Panc1 (cell line): Measurements from ENCODE around the gene CEP41. TPM values are rescaled to one million over a fixed set of nuclear protein-coding genes. Genes with fewer than 3 reads are reported as not detected.

Experiments
- ATAC-seq: fragments of 200-7000 bp; cut with Tn5 transposase; 2 replicates; pipeline ENCODE4 v1.9.1; 2020; ENCODE audit warnings: mild to moderate bottlenecking, moderate library complexity
- BruUV-seq: library from RNA; stranded (reverse); fragments of 400-500 nt; replicated peaks from 2 replicates; lab custom pipeline; 2021; lab: Mats Ljungman, UMichigan
- CTCF ChIA-PET: fragments of 300-600 bp; sonication (Branson Sonifier 250); formaldehyde crosslinking; loops from one replicate; lab custom pipeline; 2022; ENCODE audit warnings: antibody characterized with exemption; lab: Charles Lee
- POLR2A ChIA-PET: fragments of 300-600 bp; sonication (Branson Sonifier 250); formaldehyde crosslinking; loops from one replicate; lab custom pipeline; 2022; ENCODE audit warnings: antibody characterized with exemption; lab: Charles Lee
- DNase-seq: peaks from one replicate; pipeline ENCODE4 v3.0.0-alpha.2; 2010; ENCODE audit warnings: low read depth, low spot score
- H3K27ac ChIP-seq: 2 replicates; pipeline ENCODE4 v1.5.1; 2011; ENCODE audit warnings: mild to moderate bottlenecking, low read length, inconsistent platforms
- H3K27me3 ChIP-seq: fragments of 200-500 bp; sonication (Bioruptor generic); 2 replicates; pipeline ENCODE4 v1.6.0; 2014; ENCODE audit warnings: low read length, inconsistent platforms; ENCODE audit not compliant: control insufficient read depth, insufficient read depth
- H3K36me3 ChIP-seq: fragments of 200-500 bp; sonication (Bioruptor generic); 2 replicates; pipeline ENCODE4 v1.5.1; 2014; ENCODE audit warnings: inconsistent platforms, mild to moderate bottlenecking, low read length, moderate library complexity; ENCODE audit not compliant: control insufficient read depth, insufficient read depth
- H3K4me1 ChIP-seq: 2 replicates; pipeline ENCODE4 v1.5.1; 2011; ENCODE audit warnings: inconsistent platforms, mild to moderate bottlenecking, low read length, moderate library complexity; ENCODE audit not compliant: control insufficient read depth, insufficient read depth
- H3K4me3 ChIP-seq, 2 experiments: 2 replicates each; pipeline ENCODE4 v1.5.1; 2011 to 2012; ENCODE audit warnings: low read depth in 2 of 2, low read length in 2 of 2, mild to moderate bottlenecking in 2 of 2, inconsistent platforms in 1 of 2, moderate library complexity in 1 of 2
- H3K9me3 ChIP-seq: fragments of 200-500 bp; sonication (Bioruptor generic); 2 replicates; pipeline ENCODE4 v1.5.1; 2014; ENCODE audit warnings: low read depth, mild to moderate bottlenecking, inconsistent platforms, low read length, moderate library complexity; ENCODE audit not compliant: control insufficient read depth, insufficient read depth
- POLR2AphosphoS5 ChIP-seq: IDR thresholded peaks from 2 replicates; pipeline ENCODE4 v1.6.1; 2012; ENCODE audit warnings: mild to moderate bottlenecking, low read depth, low read length, moderate library complexity
- SIN3A ChIP-seq: IDR thresholded peaks from 2 replicates; pipeline ENCODE4 v1.6.1; 2012; ENCODE audit warnings: low read depth, mild to moderate bottlenecking, low read length, moderate library complexity, borderline replicate concordance; ENCODE audit not compliant: insufficient read depth
- TCF7L2 ChIP-seq: IDR thresholded peaks from 2 replicates; pipeline ENCODE4 v1.6.1; 2011; ENCODE audit warnings: mild to moderate bottlenecking, low read depth, low read length, inconsistent platforms
- in situ Hi-C: cut with HindIII; loops from 2 replicates; pipeline ENCODE4 v1.10.0; 2016; ENCODE audit warnings: low sequenced_read_pairs, low pct_unique_long_range_greater_than_20kb
- intact Hi-C: fragments of 100-400 bp; cut with micrococcal nuclease; formaldehyde crosslinking; loops from one replicate; pipeline ENCODE4 v1.10.0; 2022; ENCODE audit not compliant: unreplicated experiment
- total RNA-seq: library from RNA; stranded (reverse); gene quantifications from one replicate; pipeline ENCODE4 v1.2.1, GENCODE V29; 2021; ENCODE audit not compliant: unreplicated experiment
- TF ChIP-seq, protein P1 (sequence below), 2 experiments: IDR thresholded peaks; 2 replicates each; pipeline ENCODE4 v1.6.1; 2011 to 2012; ENCODE audit warnings: low read depth in 2 of 2, control low read depth in 1 of 2, low read length in 1 of 2, mild to moderate bottlenecking in 1 of 2, moderate library complexity in 1 of 2; ENCODE audit not compliant: insufficient read depth in 1 of 2
- TF ChIP-seq, protein P2 (sequence below): fragments of 450-650 bp; IDR thresholded peaks from 2 replicates; pipeline ENCODE4 v1.5.1; 2017; ENCODE audit warnings: mild to moderate bottlenecking

Gene CEP41
- total RNA-seq, 1 experiment from 2014 or later, result 13.2 TPM

DNA sequence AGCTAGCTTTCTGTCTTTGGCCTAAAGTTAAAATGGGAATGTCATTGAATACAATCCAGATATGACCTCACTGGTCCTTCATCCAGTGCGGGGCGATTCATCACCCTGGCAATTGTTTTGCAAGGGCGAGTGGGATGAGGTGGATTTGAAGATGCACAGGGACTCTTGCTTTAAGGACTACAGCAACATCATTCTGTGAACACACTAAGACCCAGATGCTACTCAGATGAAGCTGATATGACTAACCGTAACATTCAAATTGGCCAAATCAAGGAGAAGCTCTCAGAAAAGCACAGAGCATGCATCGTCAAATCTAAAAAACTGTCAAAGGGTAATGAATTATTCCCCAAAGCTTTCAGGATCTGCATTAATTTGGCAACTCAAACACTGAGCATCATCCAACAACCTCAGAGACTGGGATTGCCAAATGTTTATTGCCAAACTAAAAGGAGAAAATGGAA, 47.7 kb downstream of the CEP41 start:
- H3K4me3 ChIP-seq, result no peak overlapping the region
- BruUV-seq, result no TSS peak
- POLR2A ChIA-PET, result no interaction called here
- CTCF ChIA-PET, result no interaction called here
- H3K4me1 ChIP-seq, result no peaks in the 10 kb centered on the region
- no peak overlapping the region for H3K27ac ChIP-seq
- ATAC-seq (no peak), DNase-seq (no peak)
- no peaks in the 10 kb centered on the region for H3K36me3 ChIP-seq
- in situ Hi-C loops, result no loop called here
- no peak for TF ChIP-seq POLR2AphosphoS5
- TF ChIP-seq, protein P1, sequence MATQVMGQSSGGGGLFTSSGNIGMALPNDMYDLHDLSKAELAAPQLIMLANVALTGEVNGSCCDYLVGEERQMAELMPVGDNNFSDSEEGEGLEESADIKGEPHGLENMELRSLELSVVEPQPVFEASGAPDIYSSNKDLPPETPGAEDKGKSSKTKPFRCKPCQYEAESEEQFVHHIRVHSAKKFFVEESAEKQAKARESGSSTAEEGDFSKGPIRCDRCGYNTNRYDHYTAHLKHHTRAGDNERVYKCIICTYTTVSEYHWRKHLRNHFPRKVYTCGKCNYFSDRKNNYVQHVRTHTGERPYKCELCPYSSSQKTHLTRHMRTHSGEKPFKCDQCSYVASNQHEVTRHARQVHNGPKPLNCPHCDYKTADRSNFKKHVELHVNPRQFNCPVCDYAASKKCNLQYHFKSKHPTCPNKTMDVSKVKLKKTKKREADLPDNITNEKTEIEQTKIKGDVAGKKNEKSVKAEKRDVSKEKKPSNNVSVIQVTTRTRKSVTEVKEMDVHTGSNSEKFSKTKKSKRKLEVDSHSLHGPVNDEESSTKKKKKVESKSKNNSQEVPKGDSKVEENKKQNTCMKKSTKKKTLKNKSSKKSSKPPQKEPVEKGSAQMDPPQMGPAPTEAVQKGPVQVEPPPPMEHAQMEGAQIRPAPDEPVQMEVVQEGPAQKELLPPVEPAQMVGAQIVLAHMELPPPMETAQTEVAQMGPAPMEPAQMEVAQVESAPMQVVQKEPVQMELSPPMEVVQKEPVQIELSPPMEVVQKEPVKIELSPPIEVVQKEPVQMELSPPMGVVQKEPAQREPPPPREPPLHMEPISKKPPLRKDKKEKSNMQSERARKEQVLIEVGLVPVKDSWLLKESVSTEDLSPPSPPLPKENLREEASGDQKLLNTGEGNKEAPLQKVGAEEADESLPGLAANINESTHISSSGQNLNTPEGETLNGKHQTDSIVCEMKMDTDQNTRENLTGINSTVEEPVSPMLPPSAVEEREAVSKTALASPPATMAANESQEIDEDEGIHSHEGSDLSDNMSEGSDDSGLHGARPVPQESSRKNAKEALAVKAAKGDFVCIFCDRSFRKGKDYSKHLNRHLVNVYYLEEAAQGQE (IDR thresholded peaks at IDR 0.05; ENCODE audit: insufficient read depth in 1 of 2, low read depth in 2 of 2, low read length in 1 of 2), result no peak
- TF ChIP-seq SIN3A, result no peak
- no peak for TF ChIP-seq TCF7L2
- TF ChIP-seq, protein P2, sequence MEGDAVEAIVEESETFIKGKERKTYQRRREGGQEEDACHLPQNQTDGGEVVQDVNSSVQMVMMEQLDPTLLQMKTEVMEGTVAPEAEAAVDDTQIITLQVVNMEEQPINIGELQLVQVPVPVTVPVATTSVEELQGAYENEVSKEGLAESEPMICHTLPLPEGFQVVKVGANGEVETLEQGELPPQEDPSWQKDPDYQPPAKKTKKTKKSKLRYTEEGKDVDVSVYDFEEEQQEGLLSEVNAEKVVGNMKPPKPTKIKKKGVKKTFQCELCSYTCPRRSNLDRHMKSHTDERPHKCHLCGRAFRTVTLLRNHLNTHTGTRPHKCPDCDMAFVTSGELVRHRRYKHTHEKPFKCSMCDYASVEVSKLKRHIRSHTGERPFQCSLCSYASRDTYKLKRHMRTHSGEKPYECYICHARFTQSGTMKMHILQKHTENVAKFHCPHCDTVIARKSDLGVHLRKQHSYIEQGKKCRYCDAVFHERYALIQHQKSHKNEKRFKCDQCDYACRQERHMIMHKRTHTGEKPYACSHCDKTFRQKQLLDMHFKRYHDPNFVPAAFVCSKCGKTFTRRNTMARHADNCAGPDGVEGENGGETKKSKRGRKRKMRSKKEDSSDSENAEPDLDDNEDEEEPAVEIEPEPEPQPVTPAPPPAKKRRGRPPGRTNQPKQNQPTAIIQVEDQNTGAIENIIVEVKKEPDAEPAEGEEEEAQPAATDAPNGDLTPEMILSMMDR, result no peak
- H3K9me3 ChIP-seq, result no peaks in the 10 kb centered on the region
- intact Hi-C loops, result no loop called here
- H3K27me3 ChIP-seq, result no peaks in the 10 kb centered on the region

DNA sequence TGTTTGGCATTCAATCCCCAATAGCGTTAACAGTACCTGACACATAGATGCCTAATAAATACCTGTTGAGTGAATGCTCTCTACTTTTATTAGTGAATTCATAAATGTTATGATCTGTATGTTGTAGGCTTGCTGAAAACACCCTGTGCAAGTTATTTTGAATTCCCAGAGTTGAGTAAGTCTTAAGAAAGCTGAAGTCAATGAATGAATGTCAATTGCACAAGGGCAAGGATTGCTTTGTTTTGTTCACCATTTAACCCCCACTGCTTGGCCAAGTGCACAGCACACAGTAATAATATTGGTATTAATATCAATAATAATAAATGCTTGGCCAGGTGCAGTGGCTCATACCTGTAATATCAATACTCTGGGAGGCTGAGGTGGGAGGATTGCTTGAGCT, 50.3 kb downstream of the CEP41 start:
- no peak for DNase-seq
- Histone ChIP-seq H3K9me3 (no peaks in the 10 kb centered on the region), H3K27ac (no peak overlapping the region), H3K4me1 (no peaks in the 10 kb centered on the region), H3K27me3 (no peaks in the 10 kb centered on the region), H3K4me3 (no peak overlapping the region), H3K36me3 (no peaks in the 10 kb centered on the region)
- CTCF ChIA-PET, result no interaction called here
- no TSS peak for BruUV-seq
- TF ChIP-seq TCF7L2 (no peak), POLR2AphosphoS5 (no peak)
- POLR2A ChIA-PET, result no interaction called here
- ATAC-seq, result no peak
- in situ Hi-C loops (no loop called here), intact Hi-C loops (no loop called here)

DNA sequence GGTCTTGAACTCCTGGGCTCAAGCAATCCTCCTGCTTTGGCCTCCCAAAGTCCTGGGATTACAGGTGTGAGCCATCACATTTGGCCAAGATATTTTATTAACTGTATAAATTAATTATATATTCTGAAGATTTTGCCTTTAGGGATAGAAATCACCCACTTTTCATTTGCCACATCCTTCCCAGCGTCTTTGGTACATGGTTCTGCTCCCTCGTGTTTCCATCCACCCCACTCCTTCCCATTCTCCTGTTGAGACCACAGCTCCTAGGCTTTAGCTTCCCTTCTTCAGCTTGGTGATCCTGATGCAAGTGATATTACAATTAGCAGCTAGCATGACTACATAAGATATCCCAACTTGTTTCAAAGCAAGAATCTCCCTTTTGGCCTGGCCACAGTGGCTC, 52.1 kb downstream of the CEP41 start:
- no peak for DNase-seq
- ChIA-PET POLR2A (interaction anchor here (0.7 kb wide), 1 partner anchor 559 kb away, joined by 18 read pairs; no protein-coding TSS in a partner anchor), CTCF (no interaction called here)
- Histone ChIP-seq H3K4me3 (no peak overlapping the region), H3K36me3 (no peaks in the 10 kb centered on the region), H3K27ac (no peak overlapping the region), H3K27me3 (no peaks in the 10 kb centered on the region), H3K4me1 (no peaks in the 10 kb centered on the region), H3K9me3 (no peaks in the 10 kb centered on the region)
- BruUV-seq, result no TSS peak
- TF ChIP-seq POLR2AphosphoS5 (no peak), TCF7L2 (no peak), SIN3A (no peak)
- TF ChIP-seq, protein P1 (IDR thresholded peaks at IDR 0.05; ENCODE audit: insufficient read depth in 1 of 2, low read depth in 2 of 2, low read length in 1 of 2), result no peak
- TF ChIP-seq, protein P2, result no peak
- intact Hi-C loops, result loop anchor here (10.0 kb wide), 1 partner anchor 314 kb away; the partner anchor contains the start of gene KLHDC10
- in situ Hi-C loops, result no loop called here
- ATAC-seq, result no peak
